ENCODE data around the gene SLC25A41. TPM values are rescaled to one million over a fixed set of nuclear protein-coding genes. Genes with fewer than 3 reads are reported as not detected.

Gene SLC25A41
- total RNA-seq, 1 experiment from 2014 or later: 1.4 TPM

DNA sequence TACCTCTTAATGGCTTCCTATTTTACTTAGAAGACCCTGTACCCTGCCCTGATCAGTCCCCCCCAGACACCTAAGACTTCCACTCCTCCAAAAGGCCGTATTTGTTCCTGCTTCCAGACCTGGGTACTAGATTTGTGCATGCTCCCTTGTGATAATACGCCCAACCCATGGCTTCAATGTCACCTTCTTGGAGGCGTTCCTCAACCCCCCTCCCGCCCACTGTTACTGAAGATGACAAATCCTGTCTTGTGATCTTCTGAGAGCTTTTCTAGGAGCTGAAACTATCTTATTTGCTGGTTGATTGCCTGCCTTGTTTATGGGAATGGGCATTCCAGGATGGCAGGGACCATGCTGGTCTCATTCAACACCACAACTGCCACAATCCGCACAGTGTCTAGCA lies 16.6 kb upstream of the SLC25A41 start:
- no TSS peak for BruUV-seq (replicated peaks)
- H3K27ac Mint-ChIP-seq (ENCODE audit: unreplicated experiment): no peak overlapping the region
- TF ChIP-seq CTCF (IDR thresholded peaks at IDR 0.05; ENCODE audit: unreplicated experiment): no peak
- CTCF ChIA-PET: no interaction called here
- H3K9me3 Mint-ChIP-seq (ENCODE audit: low read depth, unreplicated experiment): no peaks in the 10 kb centered on the region
- H3K36me3 Mint-ChIP-seq (ENCODE audit: insufficient read depth, unreplicated experiment): peaks cover 18% of the 10 kb centered on the region
- no peak for DNase-seq
- intact Hi-C loops (cut with micrococcal nuclease; ENCODE audit: unreplicated experiment): no loop called here
- H3K4me1 Mint-ChIP-seq (ENCODE audit: low read depth, unreplicated experiment): no peaks in the 10 kb centered on the region
- no peaks in the 10 kb centered on the region for H3K27me3 Mint-ChIP-seq (ENCODE audit: unreplicated experiment)
- no peak overlapping the region for H3K4me3 Mint-ChIP-seq (ENCODE audit: low read depth, unreplicated experiment)

DNA sequence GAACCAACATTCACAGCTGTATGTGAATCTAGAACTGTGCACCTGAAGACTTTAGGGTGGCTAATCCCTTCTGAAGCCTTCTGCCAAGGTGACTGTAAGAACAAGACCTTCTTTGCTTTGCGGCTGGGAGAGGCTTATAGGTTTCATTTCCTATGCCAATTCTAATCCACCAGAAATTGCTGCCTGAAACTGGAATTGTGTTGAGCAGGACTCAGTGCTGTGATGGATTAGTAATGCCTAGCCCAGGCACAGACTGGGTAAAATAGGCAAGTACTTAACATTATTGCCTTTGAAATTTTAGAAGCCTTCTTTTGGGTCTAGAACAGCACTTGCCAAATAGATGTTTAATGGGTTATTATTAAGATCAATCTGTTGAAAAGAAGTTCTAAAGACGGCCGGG lies 14.5 kb upstream of the SLC25A41 start:
- no peak overlapping the region for H3K27ac Mint-ChIP-seq (ENCODE audit: unreplicated experiment)
- no peaks in the 10 kb centered on the region for H3K4me1 Mint-ChIP-seq (ENCODE audit: low read depth, unreplicated experiment)
- no peak for TF ChIP-seq CTCF (IDR thresholded peaks at IDR 0.05; ENCODE audit: unreplicated experiment)
- H3K27me3 Mint-ChIP-seq (ENCODE audit: unreplicated experiment): no peaks in the 10 kb centered on the region
- CTCF ChIA-PET: no interaction called here
- H3K4me3 Mint-ChIP-seq (ENCODE audit: low read depth, unreplicated experiment): no peak overlapping the region
- intact Hi-C loops (cut with micrococcal nuclease; ENCODE audit: unreplicated experiment): no loop called here
- peaks cover 16% of the 10 kb centered on the region for H3K36me3 Mint-ChIP-seq (ENCODE audit: insufficient read depth, unreplicated experiment)
- BruUV-seq (replicated peaks): no TSS peak
- DNase-seq: no peak
- H3K9me3 Mint-ChIP-seq (ENCODE audit: low read depth, unreplicated experiment): no peaks in the 10 kb centered on the region

GRCh38 chr19:6446452-6446851 lies 12.9 kb upstream of the SLC25A41 start:
- TF ChIP-seq CTCF (IDR thresholded peaks at IDR 0.05; ENCODE audit: unreplicated experiment): no peak
- BruUV-seq (replicated peaks): no TSS peak
- H3K27ac Mint-ChIP-seq (ENCODE audit: unreplicated experiment): no peak overlapping the region
- intact Hi-C loops (cut with micrococcal nuclease; ENCODE audit: unreplicated experiment): no loop called here
- no peaks in the 10 kb centered on the region for H3K27me3 Mint-ChIP-seq (ENCODE audit: unreplicated experiment)
- no peaks in the 10 kb centered on the region for H3K9me3 Mint-ChIP-seq (ENCODE audit: low read depth, unreplicated experiment)
- H3K4me1 Mint-ChIP-seq (ENCODE audit: low read depth, unreplicated experiment): no peaks in the 10 kb centered on the region
- peaks cover 9% of the 10 kb centered on the region for H3K36me3 Mint-ChIP-seq (ENCODE audit: insufficient read depth, unreplicated experiment)
- H3K4me3 Mint-ChIP-seq (ENCODE audit: low read depth, unreplicated experiment): no peak overlapping the region
- CTCF ChIA-PET: no interaction called here
- DNase-seq: no peak

DNA sequence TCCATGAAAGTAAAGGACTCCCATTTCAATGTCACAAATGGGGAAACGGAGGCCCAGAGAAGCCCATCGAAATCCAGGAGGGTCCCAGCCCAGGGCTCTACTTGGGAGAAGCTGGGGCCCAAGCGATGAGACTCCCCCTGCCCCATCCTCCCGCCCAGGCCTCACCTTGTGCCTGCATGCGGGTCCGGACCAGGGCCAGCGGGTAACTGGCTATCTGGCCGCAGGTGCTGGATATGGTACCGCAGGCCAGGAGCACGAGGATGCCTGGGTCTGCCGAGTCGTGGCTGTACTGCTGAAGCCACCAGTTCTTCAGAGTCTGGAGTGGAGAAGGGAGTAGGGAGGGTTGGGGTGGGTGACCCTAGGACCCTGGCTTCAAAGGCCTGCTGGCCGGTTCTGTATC lies 10.4 kb upstream of the SLC25A41 start:
- BruUV-seq (replicated peaks): no TSS peak
- H3K27me3 Mint-ChIP-seq (ENCODE audit: unreplicated experiment): no peaks in the 10 kb centered on the region
- H3K4me1 Mint-ChIP-seq (ENCODE audit: low read depth, unreplicated experiment): no peaks in the 10 kb centered on the region
- peaks cover 14% of the 10 kb centered on the region for H3K36me3 Mint-ChIP-seq (ENCODE audit: insufficient read depth, unreplicated experiment)
- no peak for DNase-seq
- no peak for TF ChIP-seq CTCF (IDR thresholded peaks at IDR 0.05; ENCODE audit: unreplicated experiment)
- intact Hi-C loops (cut with micrococcal nuclease; ENCODE audit: unreplicated experiment): no loop called here
- H3K4me3 Mint-ChIP-seq (ENCODE audit: low read depth, unreplicated experiment): no peak overlapping the region
- no peak overlapping the region for H3K27ac Mint-ChIP-seq (ENCODE audit: unreplicated experiment)
- CTCF ChIA-PET: no interaction called here
- H3K9me3 Mint-ChIP-seq (ENCODE audit: low read depth, unreplicated experiment): no peaks in the 10 kb centered on the region
